ENCODE results near the gene SF3B6. TPM values are rescaled to one million over a fixed set of nuclear protein-coding genes. Genes with fewer than 3 reads are reported as not detected.
A peak's percentile ranks its signal among the peaks of the same experiment; 100 is the strongest.

Gene SF3B6
- total RNA-seq, 1 experiment from 2014 or later: 132 TPM

DNA sequence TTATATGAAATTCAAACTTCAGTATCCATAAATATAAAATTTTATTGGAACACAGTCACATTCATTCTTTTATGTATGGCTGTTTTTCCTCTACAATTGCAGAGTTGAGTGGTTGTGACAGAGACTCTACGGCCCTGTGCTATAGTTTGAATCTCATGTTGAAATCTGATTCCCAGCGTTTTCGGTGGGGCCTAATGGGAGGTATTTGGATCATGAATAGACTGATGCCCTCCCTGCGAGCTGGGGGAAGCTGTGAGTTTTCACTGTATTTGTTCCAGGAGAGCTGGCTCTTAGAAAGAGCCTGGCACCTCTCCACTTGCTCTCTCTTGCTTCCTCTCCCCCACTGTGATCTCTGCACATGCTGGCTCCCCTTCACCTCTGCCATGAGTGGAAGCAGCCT, 45.3 kb upstream of the SF3B6 start:
- H3K27ac ChIP-seq (ENCODE audit: insufficient read length, low read depth, low read length): no peak overlapping the region
- WGBS (ENCODE audit: extremely low coverage, insufficient read length, low lambda C conversion rate): no CpG with 5 or more reads among the region's 4 CpGs

More for the DNA sequence above, 45.3 kb upstream of the SF3B6 start:
- Histone ChIP-seq H4K5ac (ENCODE audit: insufficient read length, low read depth, low read length) (no peak overlapping the region), H3K4ac (ENCODE audit: low read depth, low read length) (no peak overlapping the region), H2BK15ac (ENCODE audit: low read depth, low read length) (no peak overlapping the region), H4K20me1 (ENCODE audit: control insufficient read depth, insufficient read depth, insufficient read length) (no peaks in the 10 kb centered on the region), H3K18ac (ENCODE audit: insufficient read length, low read depth, low read length) (no peak overlapping the region), H3K4me1 (ENCODE audit: insufficient read depth, low read length) (peaks cover 2% of the 10 kb centered on the region; the same call in 1 of the 2 replicates), H3K4me2 (ENCODE audit: insufficient read depth, insufficient read length, low read length) (no peak overlapping the region), H3K9me3 (ENCODE audit: control insufficient read depth, low read depth, low read length) (no peaks in the 10 kb centered on the region), H2BK12ac (ENCODE audit: insufficient read length, low read depth, low read length) (no peak overlapping the region), H3T11ph (ENCODE audit: low read length) (no peak overlapping the region), H4K8ac (replicated peaks; ENCODE audit: insufficient read length, low read depth, low read length) (no peak overlapping the region), H2BK20ac (ENCODE audit: low read depth, low read length, poor library complexity, severe bottlenecking) (no peak overlapping the region), H3K56ac (ENCODE audit: insufficient read length, low read depth, low read length) (no peak overlapping the region), H3K14ac (ENCODE audit: insufficient read depth, low read length) (no peak overlapping the region), H2BK120ac (ENCODE audit: low read depth, low read length, poor library complexity, severe bottlenecking) (no peak overlapping the region), H4K91ac (ENCODE audit: insufficient read length, low read depth, low read length) (no peak overlapping the region), H2AK5ac (ENCODE audit: insufficient read length, low read length) (no peak overlapping the region), H3K9ac (ENCODE audit: extremely low read depth, insufficient read length, low read length) (no peak overlapping the region), H3K79me2 (ENCODE audit: insufficient read depth, low read length) (no peaks in the 10 kb centered on the region), H2BK5ac (ENCODE audit: insufficient read length, low read length) (no peak overlapping the region), H3K27me3 (ENCODE audit: insufficient read depth, low read length) (peaks cover 3% of the 10 kb centered on the region; the same call in 1 of the 2 replicates), H3K23me2 (ENCODE audit: insufficient read length, low read depth, low read length, poor library complexity, severe bottlenecking) (peaks cover 4% of the 10 kb centered on the region), H2AFZ (ENCODE audit: low read length) (no peak overlapping the region), H3K23ac (ENCODE audit: insufficient read length, low read depth, low read length) (no peak overlapping the region), H3K79me1 (ENCODE audit: insufficient read depth, low read depth, low read length, poor library complexity, severe bottlenecking) (no peaks in the 10 kb centered on the region)
- H3K27me3 Mint-ChIP-seq (ENCODE audit: low read depth): no peaks in the 10 kb centered on the region; the same call in 1 of the 2 replicates
- H3K36me3 Mint-ChIP-seq (ENCODE audit: insufficient read depth in 1 of 3, low read depth in 3 of 3): no peaks in the 10 kb centered on the region
- peaks cover 22 to 24% of the 10 kb centered on the region in 2 experiments for H3K4me1 Mint-ChIP-seq
- TF ChIP-seq, protein P1, sequence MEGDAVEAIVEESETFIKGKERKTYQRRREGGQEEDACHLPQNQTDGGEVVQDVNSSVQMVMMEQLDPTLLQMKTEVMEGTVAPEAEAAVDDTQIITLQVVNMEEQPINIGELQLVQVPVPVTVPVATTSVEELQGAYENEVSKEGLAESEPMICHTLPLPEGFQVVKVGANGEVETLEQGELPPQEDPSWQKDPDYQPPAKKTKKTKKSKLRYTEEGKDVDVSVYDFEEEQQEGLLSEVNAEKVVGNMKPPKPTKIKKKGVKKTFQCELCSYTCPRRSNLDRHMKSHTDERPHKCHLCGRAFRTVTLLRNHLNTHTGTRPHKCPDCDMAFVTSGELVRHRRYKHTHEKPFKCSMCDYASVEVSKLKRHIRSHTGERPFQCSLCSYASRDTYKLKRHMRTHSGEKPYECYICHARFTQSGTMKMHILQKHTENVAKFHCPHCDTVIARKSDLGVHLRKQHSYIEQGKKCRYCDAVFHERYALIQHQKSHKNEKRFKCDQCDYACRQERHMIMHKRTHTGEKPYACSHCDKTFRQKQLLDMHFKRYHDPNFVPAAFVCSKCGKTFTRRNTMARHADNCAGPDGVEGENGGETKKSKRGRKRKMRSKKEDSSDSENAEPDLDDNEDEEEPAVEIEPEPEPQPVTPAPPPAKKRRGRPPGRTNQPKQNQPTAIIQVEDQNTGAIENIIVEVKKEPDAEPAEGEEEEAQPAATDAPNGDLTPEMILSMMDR (conservative IDR thresholded peaks at IDR 0.05): no peak
- no peak for DNase-seq
- no peaks in the 10 kb centered on the region; a peak in 1 of 5 replicates for H3K9me3 Mint-ChIP-seq
- peak overlapping the region in 1 of 2 experiments; percentile 40; a peak in 1 of 5 replicates for H3K4me3 Mint-ChIP-seq
- H3K27ac Mint-ChIP-seq: peak overlapping the region in 2 of 3 experiments; percentile 65 to 85; a peak in 3 of 7 replicates
